GM12891 (cell line): Measurements from ENCODE around the gene BNC2.

Source experiments
- PAX5 ChIP-seq: IDR thresholded peaks from 2 replicates; pipeline ENCODE4 v1.6.1; 2011; ENCODE audit warnings: low read length, moderate library complexity, mild to moderate bottlenecking; ENCODE audit not compliant: insufficient read depth, severe bottlenecking
- POLR2A ChIP-seq: IDR thresholded peaks from 2 replicates; pipeline ENCODE4 v1.6.1; 2011; ENCODE audit warnings: low read depth, low read length, control low read depth
- POLR2AphosphoS5 ChIP-seq: IDR thresholded peaks from 2 replicates; pipeline ENCODE4 v1.6.1; 2011; ENCODE audit warnings: low read depth, low read length, control low read depth
- SPI1 ChIP-seq: IDR thresholded peaks from 2 replicates; pipeline ENCODE4 v1.6.1; 2011; ENCODE audit warnings: low read depth, low read length, control low read depth

DNA sequence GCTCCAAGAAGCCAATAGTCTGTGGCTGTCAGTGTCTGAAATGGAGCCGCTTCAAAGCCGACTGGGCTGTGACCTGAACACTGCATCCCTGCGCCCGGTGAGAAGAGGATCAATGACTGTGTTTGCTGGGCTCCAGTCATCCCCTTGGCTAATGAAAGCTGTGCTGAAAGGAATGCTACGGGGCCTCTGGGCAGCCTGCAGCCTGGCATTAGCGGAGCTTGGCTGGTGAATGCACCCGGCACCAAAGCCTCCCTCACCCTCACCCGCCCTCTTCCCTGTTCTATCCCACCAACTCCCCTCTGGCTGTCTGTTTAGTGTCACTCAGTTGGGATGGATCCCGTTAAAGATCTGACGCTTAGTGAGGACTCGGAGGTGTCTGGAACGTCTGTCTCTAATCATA is 355.3 kb downstream of the BNC2 start:
- no peak for TF ChIP-seq POLR2AphosphoS5
- TF ChIP-seq POLR2A, result no peak
- no peak for TF ChIP-seq SPI1
- TF ChIP-seq PAX5, result no peak
